HepG2 (cell line): ENCODE results near the gene DOK4. TPM values are rescaled to one million over a fixed set of nuclear protein-coding genes. Genes with fewer than 3 reads are reported as not detected.
A peak's percentile ranks its signal among the peaks of the same experiment; 100 is the strongest.

ENCODE experiments used
- HOXA3 ChIP-seq: sonication (generic); formaldehyde crosslinking; IDR thresholded peaks from 2 replicates; pipeline ENCODE4 v1.5.0; 2020; ENCODE audit warnings: missing genetic modification reagents
- JUNB ChIP-seq: sonication (generic); formaldehyde crosslinking; IDR thresholded peaks from 2 replicates; pipeline ENCODE4 v1.8.0; 2022; ENCODE audit warnings: missing genetic modification reagents, mild to moderate bottlenecking, borderline replicate concordance
- MLXIP ChIP-seq: sonication (generic); formaldehyde crosslinking; IDR thresholded peaks from 2 replicates; pipeline ENCODE4 v1.9.0; 2021; ENCODE audit warnings: missing genetic modification reagents, borderline replicate concordance
- NFAT5 ChIP-seq: sonication (generic); formaldehyde crosslinking; IDR thresholded peaks from 2 replicates; pipeline ENCODE4 v1.4.0; 2020; ENCODE audit warnings: missing genetic modification reagents
- PBX3 ChIP-seq: sonication (generic); formaldehyde crosslinking; IDR thresholded peaks from 2 replicates; pipeline ENCODE4 v1.8.1; 2023; ENCODE audit warnings: missing genetic modification reagents, inconsistent platforms, borderline replicate concordance
- TBX2 ChIP-seq: sonication (generic); formaldehyde crosslinking; IDR thresholded peaks from 2 replicates; pipeline ENCODE4 v1.5.0; 2020; ENCODE audit warnings: missing genetic modification reagents, mild to moderate bottlenecking, borderline replicate concordance
- ZNF142 ChIP-seq: sonication (generic); formaldehyde crosslinking; IDR thresholded peaks from 2 replicates; pipeline ENCODE4 v1.4.0; 2020; ENCODE audit warnings: missing genetic modification reagents
- ZNF180 ChIP-seq: sonication (generic); formaldehyde crosslinking; IDR thresholded peaks from 2 replicates; pipeline ENCODE4 v1.4.0; 2020; ENCODE audit warnings: low read depth, missing genetic modification reagents, borderline replicate concordance
- ZNF20 ChIP-seq: sonication (generic); formaldehyde crosslinking; IDR thresholded peaks from 2 replicates; pipeline ENCODE4 v1.4.0; 2020; ENCODE audit warnings: mild to moderate bottlenecking, moderate library complexity, missing genetic modification reagents
- ZNF263 ChIP-seq: sonication (generic); formaldehyde crosslinking; IDR thresholded peaks from 2 replicates; pipeline ENCODE4 v1.4.0; 2020; ENCODE audit warnings: missing genetic modification reagents
- ZNF674 ChIP-seq: sonication (generic); formaldehyde crosslinking; IDR thresholded peaks from 2 replicates; pipeline ENCODE4 v1.5.0; 2020; ENCODE audit warnings: low read depth, mild to moderate bottlenecking, missing genetic modification reagents
- ZNF780A ChIP-seq: sonication (generic); formaldehyde crosslinking; IDR thresholded peaks from 2 replicates; pipeline ENCODE4 v1.8.0; 2022; ENCODE audit warnings: mild to moderate bottlenecking, missing genetic modification reagents, moderate library complexity
- polyA plus RNA-seq, 8 experiments: library from polyadenylated mRNA; depleted of rRNA in 3 of 8; stranded (reverse) in 7 of 8; unstranded in 1 of 8; fragments of >200 nt; fragmentation: Illumina TruSeq in 4 of 8; extraction: Trizol in 4 of 8; gene quantifications; 2 replicates each; pipeline versions ENCODE4 v1.2.1 to v1.2.3, GENCODE V29; 2011 to 2016; ENCODE audit warnings: low read depth in 4 of 8, missing spikeins in 1 of 8, mixed read lengths in 1 of 8; ENCODE audit not compliant: insufficient read depth in 1 of 8
- total RNA-seq, 5 experiments: library from RNA; depleted of rRNA; stranded (reverse); fragments of >200 nt; fragmentation: Illumina TruSeq; extraction: Trizol; gene quantifications; 2 replicates each; pipeline ENCODE4 v1.2.3, GENCODE V29; 2016; ENCODE audit warnings: low read depth in 1 of 5

DOK4 gene
- total and polyA plus RNA-seq, 2 of the 13 experiments (the other 11 are each of a cell fraction or from before 2014, with no cell fraction given), result 52.7 to 70.0 TPM

GRCh38 chr16:57462209-57462977 is 23.9 kb downstream of the DOK4 start, which contains the start of gene POLR2C (continued):
- TF ChIP-seq ZNF263 (peak; percentile 63), ZNF180 (CRISPR knock-in tag) (no peak), ZNF780A (peak; percentile 42; the same call in 1 of the 2 replicates), NFAT5 (peak; percentile 89), MLXIP (CRISPR knock-in tag) (no peak), HOXA3 (CRISPR knock-in tag) (peak; percentile 98), PBX3 (0 out of 2 replicates have a peak, but pooled peaks have one; percentile 12), ZNF20 (CRISPR knock-in tag) (no peak), ZNF142 (CRISPR knock-in tag) (peak; percentile 93), JUNB (no peak), ZNF674 (CRISPR knock-in tag) (no peak), TBX2 (CRISPR knock-in tag) (peak; percentile 77; the same call in 1 of the 2 replicates)
